Non-pigmented ciliary epithelial cell (primary cell): Measurements from ENCODE around the gene FAM131A.

Experiments
- DNase-seq: peaks from one replicate; pipeline ENCODE4 v3.0.0-alpha.2; 2010; ENCODE audit warnings: low read depth

Gene FAM131A

DNA sequence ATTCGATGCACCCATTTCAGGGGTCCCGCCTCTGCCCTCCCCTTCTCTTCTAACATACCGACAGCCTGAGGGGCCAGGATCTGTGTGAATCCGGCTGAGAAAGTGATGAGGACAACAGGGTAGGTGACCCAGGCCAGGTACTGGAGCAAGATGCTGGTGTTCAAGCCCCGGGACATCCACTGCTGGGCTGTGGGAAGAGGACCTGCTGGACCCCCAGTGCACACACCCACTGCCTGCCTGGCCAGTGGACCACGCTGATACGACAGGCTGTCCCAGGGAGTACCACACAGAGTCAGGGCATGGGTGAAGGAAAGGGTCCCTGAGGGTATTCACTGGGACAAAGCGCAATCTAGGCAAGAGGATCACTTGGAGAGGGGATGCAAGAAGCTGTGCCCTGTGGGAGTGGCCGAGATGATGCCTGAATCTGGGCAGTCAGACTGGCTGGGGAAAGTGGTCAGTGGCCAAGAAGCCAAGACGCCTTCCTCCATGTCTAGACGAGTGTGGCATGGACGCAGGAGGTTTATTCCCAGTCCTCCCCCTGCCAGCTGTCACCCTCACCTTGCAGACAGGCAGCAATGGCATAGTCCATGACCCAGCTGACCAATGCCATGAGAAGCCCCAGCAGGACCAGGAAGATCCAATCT is 20.8 kb downstream of the FAM131A start:
- DNase-seq = no peak

DNA sequence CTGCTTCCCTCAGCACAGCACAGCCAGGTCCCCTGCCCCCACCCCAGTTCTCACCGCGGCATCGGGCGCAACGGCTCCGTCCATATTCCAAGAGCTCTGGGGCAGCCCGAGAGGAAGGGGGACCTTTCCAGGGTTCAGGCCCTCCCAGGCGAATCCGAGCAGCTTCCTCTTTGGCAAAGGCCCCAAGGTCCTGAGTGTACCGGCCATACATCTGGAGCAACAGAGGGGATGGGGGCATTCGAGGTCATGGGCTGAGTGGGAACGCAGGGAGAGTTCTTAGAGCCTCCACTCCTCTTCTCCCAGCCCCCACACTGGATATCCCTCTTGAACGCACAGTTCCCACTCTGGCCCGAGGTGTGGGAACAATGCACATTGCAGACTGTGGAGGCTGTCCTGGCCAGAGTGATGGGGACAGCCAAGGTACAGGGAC is 21.5 kb downstream of the FAM131A start:
- no peak for DNase-seq

DNA sequence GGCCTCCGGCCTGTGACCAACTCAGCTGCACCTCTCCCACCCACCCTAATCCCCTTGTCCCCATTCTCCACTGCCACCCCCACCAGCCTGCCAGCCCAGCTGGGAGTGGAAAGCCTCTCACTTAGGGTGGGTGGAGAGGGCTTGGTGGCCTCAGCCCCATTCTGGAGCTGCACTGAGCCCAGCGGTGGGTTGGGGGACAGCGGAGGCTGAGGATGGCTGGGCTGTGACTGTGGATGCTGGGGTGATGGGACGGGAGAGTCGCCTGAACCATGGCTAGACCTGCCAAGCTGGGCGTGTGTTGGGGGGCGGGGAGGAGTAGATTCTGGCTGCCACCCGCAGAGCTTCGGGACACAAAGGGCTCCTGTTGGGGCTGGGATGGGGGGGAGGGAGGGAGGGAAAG is 22.2 kb downstream of the FAM131A start:
- DNase-seq = no peak

DNA sequence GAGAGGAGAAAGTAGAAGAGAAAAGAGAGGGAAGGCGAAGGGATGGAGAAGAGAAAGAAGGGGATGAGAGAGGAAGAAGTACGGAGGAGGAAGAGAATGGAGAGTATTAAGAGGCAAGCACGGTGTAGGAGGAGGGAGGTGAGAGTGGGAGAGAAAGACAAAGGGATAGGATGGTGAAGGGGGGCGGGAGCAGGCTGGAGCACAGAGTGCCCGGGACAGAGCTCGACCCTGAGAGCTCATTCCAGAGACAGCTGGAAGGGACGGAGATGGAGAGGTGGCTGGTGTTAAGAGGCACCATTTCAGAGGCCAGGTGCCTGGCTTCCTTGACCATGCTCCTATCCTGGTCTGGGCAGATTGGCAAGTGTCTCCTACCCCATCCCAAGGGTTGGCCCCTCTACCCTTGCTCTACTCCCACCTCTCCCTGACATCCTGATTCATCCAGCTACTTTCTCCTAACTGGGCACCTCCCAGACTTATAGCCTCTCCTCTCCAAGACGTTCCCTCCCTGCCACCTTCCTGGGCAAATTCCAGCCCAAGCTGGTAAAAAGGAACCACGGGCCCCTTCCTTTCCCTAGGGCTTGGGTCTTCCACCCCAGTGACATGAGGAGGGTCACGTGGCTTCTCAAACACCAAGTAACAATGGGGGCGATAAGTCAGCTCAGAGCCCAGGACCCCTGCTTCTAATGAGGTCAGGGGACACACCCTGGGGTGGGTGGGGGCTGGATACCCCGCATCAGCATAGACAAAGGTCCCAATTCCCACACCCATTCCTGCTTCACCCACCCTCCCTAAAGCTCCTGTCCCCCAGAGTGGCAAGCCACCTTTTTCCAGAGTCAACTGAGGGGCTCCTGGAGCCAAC is 22.9 kb downstream of the FAM131A start:
- DNase-seq = no peak

DNA sequence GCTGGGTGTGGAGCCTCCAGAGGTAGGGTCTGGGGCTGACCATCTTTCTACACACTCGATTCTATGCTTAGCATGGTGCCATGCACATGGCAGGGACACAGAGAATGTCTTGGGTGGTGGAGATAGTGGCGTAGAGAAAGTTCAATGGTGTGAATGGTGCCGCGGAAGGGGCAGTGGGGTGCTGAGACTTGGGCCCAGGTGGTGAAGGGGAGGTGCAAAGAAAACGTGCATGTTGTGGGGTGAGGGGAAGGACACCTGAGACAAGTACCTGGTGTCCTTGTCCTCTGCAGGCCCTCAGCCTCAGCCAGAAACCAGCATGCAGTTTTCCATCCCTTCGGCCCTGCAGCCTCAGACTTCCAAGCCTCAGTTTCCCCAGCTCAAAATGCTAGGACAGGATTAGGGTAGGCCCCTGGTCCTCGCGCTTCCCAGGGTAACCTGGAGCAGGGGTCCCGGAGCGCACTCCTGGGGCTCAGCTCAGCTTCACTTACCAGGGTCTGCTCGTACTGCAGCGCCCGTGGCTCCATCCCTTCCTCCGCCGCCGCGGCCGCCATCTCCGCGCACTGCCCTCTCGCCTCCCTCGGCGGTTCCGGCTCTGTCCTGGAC is 23.6 kb downstream of the FAM131A start:
- no peak for DNase-seq

DNA sequence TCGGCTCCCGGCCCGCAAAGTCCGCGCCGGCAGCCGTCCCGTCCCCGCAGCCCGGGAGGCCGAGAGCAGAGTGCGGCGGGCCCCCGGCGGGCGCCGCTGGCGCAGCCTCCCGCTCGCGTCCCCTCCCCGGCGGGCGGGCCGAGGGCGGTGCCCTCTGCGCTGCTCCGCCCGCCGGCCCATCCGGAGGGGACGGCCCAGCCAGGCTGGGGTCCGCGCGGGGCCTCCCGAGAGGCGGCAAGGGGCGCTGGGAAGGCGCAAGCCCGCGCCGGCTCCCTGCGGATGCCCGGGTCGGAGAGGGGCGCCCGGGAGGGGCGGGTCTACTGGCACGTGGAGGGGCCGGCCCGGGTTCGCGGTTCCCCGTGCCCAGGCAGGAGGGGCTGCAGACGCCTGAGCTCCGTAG is 24.1 kb downstream of the FAM131A start, which contains the start of the genes CLCN2 and POLR2H:
Gene CLCN2 (minus strand): TSS at position 74 of the 400 bp plus-strand sequence. CDS start 126 bp downstream, outside the sequence.
Gene POLR2H (plus strand): TSS at position 179 of the 400 bp plus-strand sequence. CDS start 1,783 bp downstream, outside the sequence.
- no peak for DNase-seq

DNA sequence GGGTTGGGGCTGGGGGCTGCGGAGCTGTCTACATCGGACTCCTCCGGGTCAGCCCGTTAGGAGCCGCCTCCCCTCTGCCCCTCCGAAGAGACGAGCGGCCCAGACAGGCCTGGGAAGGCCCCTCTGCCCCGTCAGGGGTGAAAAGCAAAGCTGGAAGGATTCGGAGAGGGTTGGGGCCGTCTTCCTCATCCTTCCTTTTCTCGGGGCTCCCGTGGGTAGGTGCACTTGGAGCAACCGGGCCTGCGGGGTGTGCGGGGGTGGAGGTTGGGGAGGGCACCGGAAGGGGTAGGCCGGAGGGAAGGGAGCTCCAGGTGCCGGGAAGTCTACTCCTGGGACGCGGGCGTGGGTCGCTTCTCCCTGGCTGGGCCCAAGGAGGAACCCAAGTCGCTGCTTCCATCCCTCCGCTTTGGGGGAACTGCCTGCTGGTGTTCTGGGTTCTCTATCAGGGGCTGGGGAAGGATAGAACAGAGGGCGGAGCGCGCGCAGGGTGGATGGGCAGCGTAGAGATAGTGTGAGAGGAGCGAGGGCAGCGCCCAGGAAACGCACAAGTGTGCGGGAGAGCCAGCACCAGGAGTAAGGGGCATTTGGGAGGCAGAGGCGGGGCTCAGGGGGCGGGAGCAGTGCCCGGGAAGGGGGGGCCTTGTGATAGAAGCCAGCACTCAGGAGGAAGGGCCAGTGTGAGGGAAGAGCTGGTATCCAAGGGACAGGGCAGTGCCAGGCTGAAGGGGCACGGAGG is 24.7 kb downstream of the FAM131A start:
- no peak for DNase-seq

DNA sequence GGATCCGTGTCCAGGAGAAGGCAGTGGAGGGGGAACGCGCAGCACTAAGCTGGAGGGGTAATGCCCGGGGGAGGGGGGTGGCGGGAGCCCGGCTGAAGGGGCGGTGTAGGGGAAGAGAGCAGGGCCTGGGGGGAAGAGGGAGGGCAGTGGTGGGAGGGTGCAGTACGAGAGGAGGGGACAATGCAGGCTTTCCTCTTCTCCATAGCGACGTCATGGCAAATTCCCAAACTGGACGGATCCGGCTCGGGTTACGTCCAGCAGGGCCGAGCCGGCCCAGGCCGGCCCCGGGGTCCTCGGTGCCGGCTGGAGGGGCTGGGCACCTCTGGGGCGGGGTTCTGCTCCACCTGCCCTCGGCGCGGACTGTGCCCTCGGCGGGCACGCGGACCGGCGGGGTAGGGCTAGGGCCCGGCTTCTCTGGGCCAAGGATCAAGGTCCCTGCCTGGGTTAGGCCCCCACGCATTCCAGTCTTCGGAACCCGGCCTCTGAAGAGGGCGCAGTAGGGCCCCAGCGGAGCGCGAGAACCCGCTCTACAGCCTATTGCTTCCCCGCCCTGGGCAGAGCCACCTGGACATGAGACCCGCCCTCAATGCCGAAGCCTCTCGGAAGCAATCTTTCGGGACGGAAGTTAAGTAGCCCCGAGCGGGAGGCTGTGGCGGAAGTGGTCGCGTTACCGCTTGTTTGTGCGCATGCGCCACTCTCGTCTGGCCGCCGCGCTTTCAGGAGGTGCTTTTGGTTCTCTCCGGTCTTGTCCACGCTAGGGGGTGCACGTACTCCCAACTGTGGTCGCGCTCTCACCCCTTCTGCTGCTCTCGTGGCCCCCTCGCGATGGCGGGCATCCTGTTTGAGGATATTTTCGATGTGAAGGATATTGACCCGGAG is 25.5 kb downstream of the FAM131A start:
- peak; percentile 85 for DNase-seq

DNA sequence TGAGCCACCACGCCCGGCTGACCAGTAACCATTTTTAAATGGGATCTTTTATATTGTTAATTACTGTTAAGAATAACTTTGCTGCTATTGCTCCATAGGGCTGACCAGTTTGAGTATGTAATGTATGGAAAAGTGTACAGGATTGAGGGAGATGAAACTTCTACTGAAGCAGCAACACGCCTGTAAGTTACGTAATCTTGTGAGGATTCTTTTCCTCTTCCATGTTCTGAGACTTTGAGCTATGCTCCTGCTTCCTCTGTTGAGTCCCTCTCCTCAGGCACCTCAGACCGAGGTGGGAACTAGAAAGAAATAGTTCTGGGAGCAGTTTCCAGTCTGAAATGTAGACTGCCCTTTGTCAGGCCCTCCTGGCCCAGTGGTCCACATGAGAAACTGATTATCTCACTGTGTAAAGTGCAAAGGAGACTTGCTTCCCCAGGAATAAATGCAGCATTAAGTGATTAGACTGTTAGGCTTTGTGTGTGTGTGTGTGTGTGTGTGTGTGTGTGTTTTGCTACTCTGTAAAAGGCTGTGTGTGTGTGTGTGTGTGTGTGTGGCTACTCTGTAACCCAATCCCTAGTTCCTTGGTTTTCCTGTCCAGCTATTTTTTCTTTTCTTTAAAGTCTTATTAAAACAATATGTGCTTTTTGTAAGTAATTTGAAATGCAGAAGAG is 29.4 kb downstream of the FAM131A start:
- no peak for DNase-seq

DNA sequence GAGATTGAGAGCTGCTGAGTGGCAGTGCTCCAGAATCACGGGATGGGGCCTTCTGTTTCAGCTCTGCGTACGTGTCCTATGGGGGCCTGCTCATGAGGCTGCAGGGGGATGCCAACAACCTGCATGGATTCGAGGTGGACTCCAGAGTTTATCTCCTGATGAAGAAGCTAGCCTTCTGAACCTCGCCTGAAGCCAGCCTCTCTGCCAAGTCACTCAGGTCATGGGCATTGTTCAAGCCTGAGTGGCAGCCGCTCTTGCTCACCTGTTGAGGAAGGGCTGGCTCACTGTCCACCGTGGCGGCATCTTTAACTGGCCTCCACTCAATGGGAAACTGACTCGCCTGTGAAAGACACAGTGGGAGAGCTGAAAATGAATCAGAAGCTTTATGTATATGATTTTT is 30.7 kb downstream of the FAM131A start:
- no peak for DNase-seq

DNA sequence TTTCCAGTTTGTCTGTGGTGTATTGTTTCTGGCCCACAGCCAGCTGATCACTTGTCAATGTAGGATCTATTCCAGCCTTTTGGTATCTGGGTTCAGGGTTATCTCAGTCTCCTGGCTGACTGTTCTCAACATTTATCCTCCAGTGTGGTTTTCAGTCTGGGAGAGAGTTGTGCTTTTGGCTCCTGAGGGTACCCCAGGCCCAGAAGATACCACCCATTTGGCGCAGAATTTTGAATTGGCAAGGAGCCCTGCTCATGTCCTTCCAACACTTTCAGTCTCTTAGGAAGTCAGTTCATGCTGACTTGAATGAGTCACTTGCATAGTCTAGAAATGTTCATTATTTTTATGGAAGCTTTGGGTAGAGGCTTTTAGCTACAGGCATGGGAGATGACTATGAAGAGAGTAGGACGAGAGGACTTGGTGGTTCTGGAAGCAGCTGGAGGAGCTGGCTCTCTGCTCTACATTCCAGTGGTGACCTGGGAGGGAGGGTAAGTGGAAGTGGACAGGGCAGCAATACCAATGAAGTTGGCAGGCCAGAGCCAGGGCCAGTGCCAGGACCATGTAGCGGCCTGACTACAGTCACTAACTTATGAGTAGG is 31.3 kb downstream of the FAM131A start:
- DNase-seq = no peak

DNA sequence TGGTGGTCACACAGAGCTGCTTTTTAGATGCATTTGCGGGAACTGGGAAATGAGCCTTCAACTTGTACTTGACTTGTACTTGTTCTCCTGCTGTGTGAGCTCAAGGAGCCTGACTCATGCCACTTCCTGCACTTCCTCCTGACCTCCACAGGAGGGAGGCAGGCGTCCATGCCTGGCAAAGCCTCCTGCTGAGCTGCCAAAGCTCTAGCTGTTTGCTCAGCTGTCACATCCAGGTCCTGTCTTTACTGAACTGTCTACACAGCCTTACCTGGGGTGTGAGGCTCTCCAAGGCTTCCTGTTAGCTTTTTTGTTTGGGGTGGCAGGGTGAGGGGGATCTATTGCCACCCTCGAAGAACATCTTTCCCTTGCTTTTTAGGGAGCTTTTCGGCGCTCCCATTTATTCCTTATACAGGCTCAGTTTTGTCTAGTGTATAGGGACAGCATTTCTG is 34.2 kb downstream of the FAM131A start:
- peak; percentile 76 for DNase-seq

DNA sequence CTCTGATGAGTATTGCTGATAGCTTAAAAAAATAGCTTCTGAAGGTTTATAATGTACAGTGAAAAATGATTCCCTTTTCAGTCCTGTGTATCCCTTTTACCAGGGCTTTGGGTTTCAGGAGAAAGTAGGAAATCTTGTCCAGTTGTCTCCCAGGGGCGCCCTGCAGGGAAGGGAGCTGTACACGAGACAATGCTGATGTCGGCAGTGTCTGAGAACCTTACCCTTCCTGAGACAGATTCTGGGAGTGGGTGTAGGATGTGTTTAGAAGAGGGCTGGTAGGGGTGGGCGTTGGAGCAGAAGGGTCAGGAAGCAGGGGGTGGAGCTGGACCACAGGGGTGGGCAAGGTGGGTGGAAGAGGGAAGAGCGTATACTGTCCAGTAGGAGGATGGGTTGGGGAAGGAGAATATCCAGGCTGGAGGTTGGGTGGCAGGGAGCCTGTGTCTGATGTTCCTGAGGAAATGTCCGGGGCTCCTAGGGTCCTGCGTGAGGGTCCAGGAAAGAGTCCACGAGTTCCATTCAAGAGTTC is 35.0 kb downstream of the FAM131A start:
- DNase-seq = no peak

DNA sequence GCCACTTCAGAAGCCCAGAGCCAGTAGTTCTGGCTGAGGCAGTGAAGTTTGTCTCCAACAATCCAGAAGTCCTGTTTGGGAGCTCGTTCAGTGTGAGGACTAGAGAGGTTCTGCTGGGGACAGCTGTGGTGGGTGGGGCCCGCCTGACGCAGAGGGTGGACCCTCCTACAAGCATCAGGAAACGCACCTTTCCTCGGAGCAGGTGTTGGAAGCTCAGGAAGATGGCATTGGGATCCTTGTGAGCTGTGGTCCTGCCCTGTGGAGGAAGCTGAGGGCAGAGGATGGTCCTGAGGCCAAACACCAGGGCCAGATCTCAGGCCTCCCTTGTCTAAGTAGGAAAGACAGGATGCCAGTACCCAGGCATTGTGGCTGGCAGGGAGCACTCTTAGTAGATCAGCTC is 35.5 kb downstream of the FAM131A start:
- DNase-seq = no peak

DNA sequence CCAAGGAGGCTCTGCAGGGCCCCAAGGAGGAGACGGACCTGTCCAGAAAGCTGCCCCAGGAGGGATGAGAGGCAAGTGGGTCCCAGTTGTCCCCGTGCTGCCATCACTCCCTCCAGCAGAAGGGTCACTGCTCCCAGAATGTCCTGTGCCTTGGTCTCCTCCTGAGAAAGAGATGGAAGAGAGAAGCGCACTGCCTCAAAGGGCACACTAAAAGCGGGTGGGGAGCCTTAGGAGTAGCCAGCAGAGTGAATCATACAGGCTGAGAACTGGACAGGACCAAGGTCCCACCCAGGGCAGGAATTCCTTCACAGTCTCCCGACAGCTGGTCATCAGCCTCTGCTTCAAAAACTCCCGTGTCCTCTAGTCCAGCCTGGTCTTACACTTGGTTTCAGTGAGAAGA is 36.0 kb downstream of the FAM131A start:
- no peak for DNase-seq

DNA sequence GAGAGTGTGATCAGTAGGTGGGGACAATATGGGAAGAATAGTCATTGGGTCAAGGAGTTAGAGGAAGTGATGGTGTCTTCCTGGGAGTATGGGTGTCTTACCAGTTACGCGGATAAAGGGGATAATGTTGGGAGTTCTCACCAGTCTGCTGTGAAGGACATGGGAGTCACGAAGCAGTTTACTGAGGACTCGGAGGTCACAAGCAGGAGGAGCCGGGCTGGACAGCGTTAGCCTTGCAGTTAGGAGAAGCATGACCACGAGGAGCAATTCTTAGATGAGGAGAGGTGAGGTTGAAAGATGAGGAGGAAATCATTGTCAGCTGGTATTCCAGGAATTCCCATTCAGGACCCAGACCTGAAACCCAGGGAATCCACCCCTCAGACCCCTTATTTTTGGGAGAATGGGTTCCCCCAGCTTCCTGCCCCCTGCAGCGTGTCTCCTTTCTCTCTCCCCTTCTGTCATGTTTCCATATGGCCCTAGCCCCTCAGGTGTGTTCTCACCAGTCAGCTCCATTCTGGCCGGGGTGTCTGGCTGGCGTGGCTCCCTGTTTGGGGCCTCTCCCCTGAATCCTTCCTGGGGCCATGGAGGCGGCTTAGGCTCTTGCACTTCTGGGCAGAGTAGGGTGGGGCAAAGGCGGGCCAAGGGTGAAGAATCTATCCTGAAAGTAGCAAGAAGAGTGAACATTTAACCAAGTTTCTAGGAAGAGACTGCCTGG is 38.5 kb downstream of the FAM131A start:
- no peak for DNase-seq

DNA sequence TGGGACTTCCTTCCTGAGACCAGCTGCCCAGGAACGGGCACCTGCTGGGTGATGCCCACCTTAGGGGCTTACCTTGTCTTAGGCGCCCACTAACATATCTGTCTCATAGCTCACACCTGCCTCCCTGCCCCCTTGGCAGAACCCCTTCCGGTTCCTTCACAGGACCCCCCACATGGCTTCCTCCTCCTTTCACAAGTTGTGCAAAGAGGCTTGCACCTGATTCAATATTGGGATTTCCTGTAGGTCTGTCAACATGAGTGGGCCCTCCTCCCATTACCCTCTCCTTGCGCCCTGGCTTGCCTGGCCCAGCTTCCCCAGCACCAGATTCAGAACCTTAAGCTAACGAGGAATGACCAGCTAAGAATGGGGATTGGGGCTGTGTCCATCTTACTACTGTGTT is 40.0 kb downstream of the FAM131A start:
- DNase-seq = no peak

DNA sequence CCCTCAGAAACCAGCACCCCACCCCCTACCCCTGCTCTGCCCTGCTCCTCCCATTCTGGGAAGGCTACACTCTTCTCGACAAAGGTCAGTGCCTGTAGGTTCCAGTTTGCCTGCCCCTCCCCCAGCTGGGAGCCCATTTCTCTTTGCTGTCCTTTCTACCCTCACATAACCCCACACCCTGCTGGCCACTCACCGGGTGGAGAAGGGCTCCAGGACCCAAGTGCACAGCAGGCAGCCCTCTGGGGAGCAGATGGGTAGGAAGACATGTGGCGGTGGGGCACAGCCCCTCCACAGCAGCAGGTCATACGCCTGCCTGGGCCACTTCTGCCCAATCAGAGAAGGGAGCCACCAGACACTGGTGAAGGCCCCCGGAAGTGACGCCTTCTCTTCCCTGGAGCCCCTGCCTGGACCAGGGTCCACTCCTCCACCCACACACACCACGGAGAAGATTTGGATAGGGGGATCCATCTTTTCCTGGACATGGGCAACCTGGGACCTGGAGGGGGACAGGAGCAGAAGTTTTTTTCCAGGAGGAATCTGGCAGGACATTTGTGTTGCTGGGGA is 40.6 kb downstream of the FAM131A start, which contains the start of gene THPO:
Gene THPO (minus strand): TSS at position 326 of the 564 bp plus-strand sequence. CDS start 1,948 bp downstream, outside the sequence.
- DNase-seq = no peak
